WTC11 (cell line): ENCODE data around the gene ZNF10. TPM values are rescaled to one million over a fixed set of nuclear protein-coding genes. Genes with fewer than 3 reads are reported as not detected.

Experiments used
- ATAC-seq: fragments of 200-7000 bp; cut with Tn5 transposase; 2 replicates; pipeline ENCODE4 v1.10.0; 2021; ENCODE audit warnings: mild to moderate bottlenecking, moderate library complexity
- CTCF ChIA-PET: fragments of 300-600 bp; sonication (Branson Sonifier 250); formaldehyde crosslinking; loops from one replicate; lab custom pipeline; 2021; ENCODE audit warnings: antibody characterized with exemption; lab: Charles Lee
- POLR2A ChIA-PET: fragments of 350-600 bp; sonication (Branson Sonifier 250); formaldehyde crosslinking; loops from one replicate; lab custom pipeline; 2021; ENCODE audit warnings: antibody characterized with exemption; lab: Charles Lee
- DNase-seq: peaks from one replicate; pipeline ENCODE4 v3.0.0; 2021; ENCODE audit warnings: low spot score
- H3K27ac Mint-ChIP-seq: 2 replicates; pipeline ENCODE4 v1.8.0; 2021; ENCODE audit warnings: mixed read lengths
- H3K27me3 Mint-ChIP-seq: 2 replicates; pipeline ENCODE4 v1.8.0; 2021; ENCODE audit warnings: low read depth, mild to moderate bottlenecking, moderate library complexity, mixed read lengths
- H3K36me3 Mint-ChIP-seq: 2 replicates; pipeline ENCODE4 v1.8.0; 2021; ENCODE audit warnings: mixed read lengths
- H3K4me1 Mint-ChIP-seq: 2 replicates; pipeline ENCODE4 v1.8.0; 2022; ENCODE audit warnings: mixed read lengths
- H3K4me3 Mint-ChIP-seq: 2 replicates; pipeline ENCODE4 v1.8.0; 2021; ENCODE audit warnings: mild to moderate bottlenecking, moderate library complexity, mixed read lengths
- H3K9me3 Mint-ChIP-seq: 2 replicates; pipeline ENCODE4 v1.8.0; 2021; ENCODE audit warnings: mixed read lengths
- CBFB ChIP-seq: sonication (generic); formaldehyde crosslinking; IDR thresholded peaks from 2 replicates; pipeline ENCODE4 v1.8.1; 2022; ENCODE audit warnings: mild to moderate bottlenecking, low read depth, missing genetic modification reagents
- ETV6 ChIP-seq: sonication (generic); formaldehyde crosslinking; IDR thresholded peaks from 2 replicates; pipeline ENCODE4 v1.8.1; 2022; ENCODE audit warnings: mild to moderate bottlenecking, missing genetic modification reagents
- JUN ChIP-seq: sonication (generic); formaldehyde crosslinking; IDR thresholded peaks from 2 replicates; pipeline ENCODE4 v1.8.0; 2023; ENCODE audit warnings: mild to moderate bottlenecking, missing genetic modification reagents
- NFATC4 ChIP-seq: fragments of 250-450 bp; sonication (Bioruptor Pico); IDR thresholded peaks from 2 replicates; pipeline ENCODE4 v1.9.0; 2021; ENCODE audit warnings: mild to moderate bottlenecking
- ZNF317 ChIP-seq: sonication (generic); formaldehyde crosslinking; IDR thresholded peaks from 2 replicates; pipeline ENCODE4 v1.8.1; 2023; ENCODE audit warnings: low read depth, mild to moderate bottlenecking, moderate library complexity, missing genetic modification reagents, borderline replicate concordance
- total RNA-seq: library from RNA; stranded (reverse); gene quantifications from 3 replicates; pipeline ENCODE4 v1.2.3, GENCODE V29; 2021
- TF ChIP-seq, protein P1 (sequence below): sonication (generic); formaldehyde crosslinking; IDR thresholded peaks from 2 replicates; pipeline ENCODE4 v1.8.1; 2023; ENCODE audit warnings: mild to moderate bottlenecking, missing genetic modification reagents, borderline replicate concordance
- TF ChIP-seq, protein P2 (sequence below): sonication (generic); formaldehyde crosslinking; IDR thresholded peaks from 2 replicates; pipeline ENCODE4 v1.8.0; 2022; ENCODE audit warnings: mild to moderate bottlenecking, missing genetic modification reagents
- TF ChIP-seq, protein P3 (sequence below): sonication (generic); formaldehyde crosslinking; IDR thresholded peaks from 2 replicates; pipeline ENCODE4 v1.8.1; 2023; ENCODE audit warnings: mild to moderate bottlenecking, missing genetic modification reagents, moderate library complexity
- TF ChIP-seq, protein P4 (sequence below): fragments of 250-450 bp; sonication (Bioruptor Pico); IDR thresholded peaks from 2 replicates; pipeline ENCODE4 v1.9.0; 2021; ENCODE audit warnings: mild to moderate bottlenecking, borderline replicate concordance
- TF ChIP-seq, protein P5 (sequence below): sonication (generic); formaldehyde crosslinking; IDR thresholded peaks from 2 replicates; pipeline ENCODE4 v1.8.0; 2022; ENCODE audit warnings: mild to moderate bottlenecking, missing genetic modification reagents
- TF ChIP-seq, protein P6 (sequence below): sonication (generic); formaldehyde crosslinking; conservative IDR thresholded peaks from 2 replicates; pipeline ENCODE4 v1.8.1; 2022; ENCODE audit warnings: mild to moderate bottlenecking, missing genetic modification reagents
- TF ChIP-seq, protein P7 (sequence below): fragments of 250-450 bp; sonication (Bioruptor Pico); IDR thresholded peaks from 2 replicates; pipeline ENCODE4 v1.9.0; 2021; ENCODE audit warnings: mild to moderate bottlenecking

The ZNF10 gene
- total RNA-seq, 1 experiment from 2014 or later: 10.5 TPM

DNA sequence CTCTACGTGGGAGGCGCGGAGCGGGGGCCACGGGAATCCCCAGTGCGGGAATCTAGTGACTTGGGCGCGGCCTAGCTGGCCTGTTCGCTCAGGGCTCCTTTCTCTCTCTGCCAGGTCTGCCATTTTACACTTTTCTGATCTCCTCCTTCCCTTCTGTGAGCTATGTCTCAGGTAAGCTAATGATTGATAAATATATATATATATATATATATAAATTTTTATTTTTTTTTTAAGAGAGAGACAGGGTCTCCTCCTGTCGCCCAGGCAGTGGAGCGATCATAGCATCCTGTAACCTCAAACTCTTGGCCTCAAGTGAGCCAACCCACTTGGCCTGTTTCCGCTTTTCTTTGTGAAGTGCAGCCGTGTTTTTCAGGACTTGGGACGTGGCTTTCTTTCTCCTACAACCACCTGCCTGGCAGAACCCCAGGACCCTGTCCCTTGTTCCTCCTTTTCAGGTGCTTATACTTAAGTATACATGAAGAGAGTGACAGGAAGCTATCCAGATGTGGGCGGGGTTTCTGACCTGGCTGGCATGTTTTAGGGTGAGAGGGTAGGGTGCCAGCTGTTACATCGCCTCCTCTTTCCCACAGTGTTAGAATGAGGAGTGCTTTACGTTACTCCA lies 49.2 kb upstream of the ZNF10 start (continued):
- TF ChIP-seq, protein P1, sequence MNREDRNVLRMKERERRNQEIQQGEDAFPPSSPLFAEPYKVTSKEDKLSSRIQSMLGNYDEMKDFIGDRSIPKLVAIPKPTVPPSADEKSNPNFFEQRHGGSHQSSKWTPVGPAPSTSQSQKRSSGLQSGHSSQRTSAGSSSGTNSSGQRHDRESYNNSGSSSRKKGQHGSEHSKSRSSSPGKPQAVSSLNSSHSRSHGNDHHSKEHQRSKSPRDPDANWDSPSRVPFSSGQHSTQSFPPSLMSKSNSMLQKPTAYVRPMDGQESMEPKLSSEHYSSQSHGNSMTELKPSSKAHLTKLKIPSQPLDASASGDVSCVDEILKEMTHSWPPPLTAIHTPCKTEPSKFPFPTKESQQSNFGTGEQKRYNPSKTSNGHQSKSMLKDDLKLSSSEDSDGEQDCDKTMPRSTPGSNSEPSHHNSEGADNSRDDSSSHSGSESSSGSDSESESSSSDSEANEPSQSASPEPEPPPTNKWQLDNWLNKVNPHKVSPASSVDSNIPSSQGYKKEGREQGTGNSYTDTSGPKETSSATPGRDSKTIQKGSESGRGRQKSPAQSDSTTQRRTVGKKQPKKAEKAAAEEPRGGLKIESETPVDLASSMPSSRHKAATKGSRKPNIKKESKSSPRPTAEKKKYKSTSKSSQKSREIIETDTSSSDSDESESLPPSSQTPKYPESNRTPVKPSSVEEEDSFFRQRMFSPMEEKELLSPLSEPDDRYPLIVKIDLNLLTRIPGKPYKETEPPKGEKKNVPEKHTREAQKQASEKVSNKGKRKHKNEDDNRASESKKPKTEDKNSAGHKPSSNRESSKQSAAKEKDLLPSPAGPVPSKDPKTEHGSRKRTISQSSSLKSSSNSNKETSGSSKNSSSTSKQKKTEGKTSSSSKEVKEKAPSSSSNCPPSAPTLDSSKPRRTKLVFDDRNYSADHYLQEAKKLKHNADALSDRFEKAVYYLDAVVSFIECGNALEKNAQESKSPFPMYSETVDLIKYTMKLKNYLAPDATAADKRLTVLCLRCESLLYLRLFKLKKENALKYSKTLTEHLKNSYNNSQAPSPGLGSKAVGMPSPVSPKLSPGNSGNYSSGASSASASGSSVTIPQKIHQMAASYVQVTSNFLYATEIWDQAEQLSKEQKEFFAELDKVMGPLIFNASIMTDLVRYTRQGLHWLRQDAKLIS: no peak
- TF ChIP-seq, protein P2, sequence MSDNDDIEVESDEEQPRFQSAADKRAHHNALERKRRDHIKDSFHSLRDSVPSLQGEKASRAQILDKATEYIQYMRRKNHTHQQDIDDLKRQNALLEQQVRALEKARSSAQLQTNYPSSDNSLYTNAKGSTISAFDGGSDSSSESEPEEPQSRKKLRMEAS (CRISPR knock-in tag): no peak
- TF ChIP-seq, protein P3, sequence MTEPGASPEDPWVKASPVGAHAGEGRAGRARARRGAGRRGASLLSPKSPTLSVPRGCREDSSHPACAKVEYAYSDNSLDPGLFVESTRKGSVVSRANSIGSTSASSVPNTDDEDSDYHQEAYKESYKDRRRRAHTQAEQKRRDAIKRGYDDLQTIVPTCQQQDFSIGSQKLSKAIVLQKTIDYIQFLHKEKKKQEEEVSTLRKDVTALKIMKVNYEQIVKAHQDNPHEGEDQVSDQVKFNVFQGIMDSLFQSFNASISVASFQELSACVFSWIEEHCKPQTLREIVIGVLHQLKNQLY (CRISPR knock-in tag): no peak

DNA sequence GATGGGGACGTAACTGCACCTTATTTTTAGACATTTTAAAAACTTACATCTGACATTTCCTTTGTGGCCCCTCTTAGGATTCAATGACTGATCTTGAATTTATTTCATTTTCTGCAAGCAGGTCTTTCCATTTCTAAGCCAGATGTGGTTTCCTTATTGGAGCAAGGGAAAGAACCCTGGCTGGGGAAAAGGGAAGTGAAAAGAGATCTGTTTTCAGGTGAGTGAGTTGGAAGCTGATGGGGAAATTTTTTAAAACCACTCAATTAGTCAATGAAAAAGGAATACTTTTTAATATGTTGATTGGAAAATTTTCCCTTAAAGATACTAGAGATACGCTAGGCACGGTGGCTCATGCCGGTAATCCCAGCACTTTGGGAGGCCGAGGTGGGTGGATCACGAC lies 47.1 kb upstream of the ZNF10 start:
- POLR2A ChIA-PET: no interaction called here
- H3K4me1 Mint-ChIP-seq: peaks cover 3% of the 10 kb centered on the region; the same call in 1 of the 2 replicates

More for the DNA sequence above, 47.1 kb upstream of the ZNF10 start:
- ATAC-seq: no peak
- no peak for TF ChIP-seq JUN
- TF ChIP-seq, protein P4, sequence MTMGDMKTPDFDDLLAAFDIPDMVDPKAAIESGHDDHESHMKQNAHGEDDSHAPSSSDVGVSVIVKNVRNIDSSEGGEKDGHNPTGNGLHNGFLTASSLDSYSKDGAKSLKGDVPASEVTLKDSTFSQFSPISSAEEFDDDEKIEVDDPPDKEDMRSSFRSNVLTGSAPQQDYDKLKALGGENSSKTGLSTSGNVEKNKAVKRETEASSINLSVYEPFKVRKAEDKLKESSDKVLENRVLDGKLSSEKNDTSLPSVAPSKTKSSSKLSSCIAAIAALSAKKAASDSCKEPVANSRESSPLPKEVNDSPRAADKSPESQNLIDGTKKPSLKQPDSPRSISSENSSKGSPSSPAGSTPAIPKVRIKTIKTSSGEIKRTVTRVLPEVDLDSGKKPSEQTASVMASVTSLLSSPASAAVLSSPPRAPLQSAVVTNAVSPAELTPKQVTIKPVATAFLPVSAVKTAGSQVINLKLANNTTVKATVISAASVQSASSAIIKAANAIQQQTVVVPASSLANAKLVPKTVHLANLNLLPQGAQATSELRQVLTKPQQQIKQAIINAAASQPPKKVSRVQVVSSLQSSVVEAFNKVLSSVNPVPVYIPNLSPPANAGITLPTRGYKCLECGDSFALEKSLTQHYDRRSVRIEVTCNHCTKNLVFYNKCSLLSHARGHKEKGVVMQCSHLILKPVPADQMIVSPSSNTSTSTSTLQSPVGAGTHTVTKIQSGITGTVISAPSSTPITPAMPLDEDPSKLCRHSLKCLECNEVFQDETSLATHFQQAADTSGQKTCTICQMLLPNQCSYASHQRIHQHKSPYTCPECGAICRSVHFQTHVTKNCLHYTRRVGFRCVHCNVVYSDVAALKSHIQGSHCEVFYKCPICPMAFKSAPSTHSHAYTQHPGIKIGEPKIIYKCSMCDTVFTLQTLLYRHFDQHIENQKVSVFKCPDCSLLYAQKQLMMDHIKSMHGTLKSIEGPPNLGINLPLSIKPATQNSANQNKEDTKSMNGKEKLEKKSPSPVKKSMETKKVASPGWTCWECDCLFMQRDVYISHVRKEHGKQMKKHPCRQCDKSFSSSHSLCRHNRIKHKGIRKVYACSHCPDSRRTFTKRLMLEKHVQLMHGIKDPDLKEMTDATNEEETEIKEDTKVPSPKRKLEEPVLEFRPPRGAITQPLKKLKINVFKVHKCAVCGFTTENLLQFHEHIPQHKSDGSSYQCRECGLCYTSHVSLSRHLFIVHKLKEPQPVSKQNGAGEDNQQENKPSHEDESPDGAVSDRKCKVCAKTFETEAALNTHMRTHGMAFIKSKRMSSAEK: no peak
- TF ChIP-seq, protein P5, sequence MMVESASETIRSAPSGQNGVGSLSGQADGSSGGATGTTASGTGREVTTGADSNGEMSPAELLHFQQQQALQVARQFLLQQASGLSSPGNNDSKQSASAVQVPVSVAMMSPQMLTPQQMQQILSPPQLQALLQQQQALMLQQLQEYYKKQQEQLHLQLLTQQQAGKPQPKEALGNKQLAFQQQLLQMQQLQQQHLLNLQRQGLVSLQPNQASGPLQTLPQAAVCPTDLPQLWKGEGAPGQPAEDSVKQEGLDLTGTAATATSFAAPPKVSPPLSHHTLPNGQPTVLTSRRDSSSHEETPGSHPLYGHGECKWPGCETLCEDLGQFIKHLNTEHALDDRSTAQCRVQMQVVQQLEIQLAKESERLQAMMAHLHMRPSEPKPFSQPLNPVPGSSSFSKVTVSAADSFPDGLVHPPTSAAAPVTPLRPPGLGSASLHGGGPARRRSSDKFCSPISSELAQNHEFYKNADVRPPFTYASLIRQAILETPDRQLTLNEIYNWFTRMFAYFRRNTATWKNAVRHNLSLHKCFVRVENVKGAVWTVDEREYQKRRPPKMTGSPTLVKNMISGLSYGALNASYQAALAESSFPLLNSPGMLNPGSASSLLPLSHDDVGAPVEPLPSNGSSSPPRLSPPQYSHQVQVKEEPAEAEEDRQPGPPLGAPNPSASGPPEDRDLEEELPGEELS (CRISPR knock-in tag): no peak
- no peak for TF ChIP-seq ETV6
- TF ChIP-seq, protein P6, sequence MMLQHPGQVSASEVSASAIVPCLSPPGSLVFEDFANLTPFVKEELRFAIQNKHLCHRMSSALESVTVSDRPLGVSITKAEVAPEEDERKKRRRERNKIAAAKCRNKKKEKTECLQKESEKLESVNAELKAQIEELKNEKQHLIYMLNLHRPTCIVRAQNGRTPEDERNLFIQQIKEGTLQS: no peak
- TF ChIP-seq, protein P3 (CRISPR knock-in tag): no peak
- TF ChIP-seq CBFB (CRISPR knock-in tag): no peak
- TF ChIP-seq, protein P7, sequence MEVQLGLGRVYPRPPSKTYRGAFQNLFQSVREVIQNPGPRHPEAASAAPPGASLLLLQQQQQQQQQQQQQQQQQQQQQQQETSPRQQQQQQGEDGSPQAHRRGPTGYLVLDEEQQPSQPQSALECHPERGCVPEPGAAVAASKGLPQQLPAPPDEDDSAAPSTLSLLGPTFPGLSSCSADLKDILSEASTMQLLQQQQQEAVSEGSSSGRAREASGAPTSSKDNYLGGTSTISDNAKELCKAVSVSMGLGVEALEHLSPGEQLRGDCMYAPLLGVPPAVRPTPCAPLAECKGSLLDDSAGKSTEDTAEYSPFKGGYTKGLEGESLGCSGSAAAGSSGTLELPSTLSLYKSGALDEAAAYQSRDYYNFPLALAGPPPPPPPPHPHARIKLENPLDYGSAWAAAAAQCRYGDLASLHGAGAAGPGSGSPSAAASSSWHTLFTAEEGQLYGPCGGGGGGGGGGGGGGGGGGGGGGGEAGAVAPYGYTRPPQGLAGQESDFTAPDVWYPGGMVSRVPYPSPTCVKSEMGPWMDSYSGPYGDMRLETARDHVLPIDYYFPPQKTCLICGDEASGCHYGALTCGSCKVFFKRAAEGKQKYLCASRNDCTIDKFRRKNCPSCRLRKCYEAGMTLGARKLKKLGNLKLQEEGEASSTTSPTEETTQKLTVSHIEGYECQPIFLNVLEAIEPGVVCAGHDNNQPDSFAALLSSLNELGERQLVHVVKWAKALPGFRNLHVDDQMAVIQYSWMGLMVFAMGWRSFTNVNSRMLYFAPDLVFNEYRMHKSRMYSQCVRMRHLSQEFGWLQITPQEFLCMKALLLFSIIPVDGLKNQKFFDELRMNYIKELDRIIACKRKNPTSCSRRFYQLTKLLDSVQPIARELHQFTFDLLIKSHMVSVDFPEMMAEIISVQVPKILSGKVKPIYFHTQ (CRISPR knock-in tag): no peak
- no peak for TF ChIP-seq NFATC4 (CRISPR knock-in tag)
- TF ChIP-seq ZNF317 (CRISPR knock-in tag): no peak
- DNase-seq: no peak
- Mint-ChIP-seq H3K9me3 (peaks cover 47% of the 10 kb centered on the region), H3K4me3 (no peak overlapping the region), H3K27me3 (no peaks in the 10 kb centered on the region), H3K27ac (no peak overlapping the region), H3K36me3 (peaks cover 68% of the 10 kb centered on the region)
- CTCF ChIA-PET: no interaction called here
